Neural progenitor cell (in vitro differentiated cells): ENCODE results near the gene RBL2.

Experiments
- CTCF ChIP-seq: fragments of 200-600 bp; sonication (generic); IDR thresholded peaks from 2 replicates; pipeline ENCODE4 v1.5.1; 2017; ENCODE audit warnings: antibody characterized with exemption, mild to moderate bottlenecking
- EZH2phosphoT487 ChIP-seq: fragments of 200-600 bp; sonication (generic); IDR thresholded peaks from 2 replicates; pipeline ENCODE4 v1.6.1; 2017; ENCODE audit warnings: antibody characterized with exemption

GRCh38 chr16:53446090-53446489 lies 11.8 kb downstream of the RBL2 start:
- TF ChIP-seq CTCF (no peak), EZH2phosphoT487 (no peak)
